CD4-positive, alpha-beta T cell (primary cell): ENCODE data around the gene SLFN14. TPM values are rescaled to one million over a fixed set of nuclear protein-coding genes. Genes with fewer than 3 reads are reported as not detected.

ENCODE experiments used
- ATAC-seq: fragments of 200-7000 bp; cut with Tn5 transposase; one replicate; pipeline ENCODE4 v1.10.0; 2022; ENCODE audit warnings: mild to moderate bottlenecking; ENCODE audit not compliant: poor library complexity
- CTCF ChIA-PET: fragments of 350-600 bp; sonication (Branson Sonifier 250); formaldehyde crosslinking; loops from one replicate; lab custom pipeline; 2021; ENCODE audit warnings: antibody characterized with exemption, inconsistent platforms; lab: Charles Lee
- POLR2A ChIA-PET: fragments of 350-600 bp; sonication (Branson Sonifier 250); formaldehyde crosslinking; loops from one replicate; lab custom pipeline; 2021; ENCODE audit warnings: antibody characterized with exemption, inconsistent platforms; lab: Charles Lee
- DNase-seq, 14 experiments: peaks; one replicate each; pipeline ENCODE4 v3.0.0-alpha.2; 2013 to 2020; ENCODE audit warnings: mixed read lengths in 2 of 14
- H3K27ac ChIP-seq, 2 donors: one replicate each; pipeline versions ENCODE4 v1.5.1 to v1.7.0; 2013; ENCODE audit warnings: low read length in 2 of 2, low read depth in 1 of 2, mild to moderate bottlenecking in 1 of 2
- H3K27me3 ChIP-seq, 2 experiments: 1 replicate in 1 of 2; 2 replicates in 1 of 2; pipeline versions ENCODE4 v1.6.1 to v1.7.0; 2013; ENCODE audit warnings: low read length in 2 of 2, control low read depth in 1 of 2, mild to moderate bottlenecking in 1 of 2, moderate library complexity in 1 of 2; ENCODE audit not compliant: insufficient read depth in 2 of 2, control insufficient read depth in 1 of 2
- H3K36me3 ChIP-seq: one replicate; pipeline ENCODE4 v1.6.1; 2013; ENCODE audit warnings: low read length, control low read depth; ENCODE audit not compliant: insufficient read depth
- H3K4me1 ChIP-seq: one replicate; pipeline ENCODE4 v1.6.1; 2013; ENCODE audit warnings: low read length, control low read depth; ENCODE audit not compliant: insufficient read depth
- H3K4me3 ChIP-seq: one replicate; pipeline ENCODE4 v1.5.1; 2013; ENCODE audit warnings: mild to moderate bottlenecking, low read length, moderate library complexity
- H3K9me3 ChIP-seq, 2 experiments: 1 replicate in 1 of 2; 2 replicates in 1 of 2; pipeline versions ENCODE4 v1.6.1 to v1.7.0; 2013; ENCODE audit warnings: low read length in 2 of 2, mild to moderate bottlenecking in 2 of 2, control low read depth in 1 of 2, moderate library complexity in 1 of 2; ENCODE audit not compliant: control insufficient read depth in 1 of 2, insufficient read depth in 1 of 2
- H3K27ac Mint-ChIP-seq: one replicate; pipeline ENCODE4 v1.8.0; 2020; ENCODE audit warnings: mixed read lengths
- H3K27me3 Mint-ChIP-seq: one replicate; pipeline ENCODE4 v1.8.0; 2021; ENCODE audit warnings: mixed read lengths
- H3K36me3 Mint-ChIP-seq: one replicate; pipeline ENCODE4 v1.8.0; 2021; ENCODE audit warnings: low read depth, mixed read lengths
- H3K4me1 Mint-ChIP-seq: one replicate; pipeline ENCODE4 v1.8.0; 2021; ENCODE audit warnings: low read depth, mixed read lengths
- H3K4me3 Mint-ChIP-seq: one replicate; pipeline ENCODE4 v1.8.0; 2020; ENCODE audit warnings: mild to moderate bottlenecking, mixed read lengths
- H3K9me3 Mint-ChIP-seq: one replicate; pipeline ENCODE4 v1.8.0; 2020; ENCODE audit warnings: mixed read lengths
- intact Hi-C, 2 experiments: fragments of 100-400 bp; cut with DNase I in 1 of 2; cut with micrococcal nuclease in 1 of 2; formaldehyde crosslinking; loops; one replicate each; pipeline versions ENCODE4 v1.15.1 to v1.9.0; 2023 to 2025; cut with DNase I, micrococcal nuclease
- polyA plus RNA-seq, 2 donors: library from polyadenylated mRNA; unstranded; fragments of 120-200 nt; gene quantifications; one replicate each; pipeline ENCODE4 v1.2.1, GENCODE V29; 2013
- total RNA-seq, 174 experiments: library from RNA in 2 of 174; stranded (reverse) in 2 of 174; gene quantifications; one replicate each; pipeline ENCODE4 v1.2.3 and lab custom pipeline; 2021 to 2026
- TF ChIP-seq, protein P1 (sequence below): fragments of 200-600 bp; IDR thresholded peaks from one replicate; pipeline ENCODE4 v1.8.0; 2022; ENCODE audit warnings: antibody characterized with exemption, mild to moderate bottlenecking

SLFN14 gene
- not detected for total RNA-seq
- 0.77 TPM for polyA plus RNA-seq (2013, experiment 1 of 2)
- 0.93 TPM for polyA plus RNA-seq (2013, experiment 2 of 2)
- total RNA-seq (lab: John Stamatoyannopoulos, UW): 0 to 0.50 (median 0.05) reads per million in 172 experiments

DNA sequence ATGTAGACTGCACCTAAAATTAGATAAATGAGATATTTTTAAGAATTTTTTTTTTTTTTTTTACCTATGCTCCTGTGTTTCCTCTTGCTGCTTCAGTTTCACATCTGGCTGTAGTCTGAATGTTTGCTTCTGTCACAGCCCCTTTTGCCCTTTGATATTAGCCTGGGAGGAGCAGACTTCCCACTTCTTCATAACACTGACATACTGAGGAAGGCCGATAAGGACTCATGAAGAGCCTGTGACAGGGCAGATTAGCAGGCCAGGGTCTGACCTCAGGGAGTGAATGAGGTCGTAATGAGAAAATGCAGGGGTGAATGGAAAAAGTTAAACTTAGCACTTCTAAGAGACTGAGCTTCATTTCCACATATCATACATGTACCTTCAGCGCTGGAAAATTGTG is at the start of gene SLFN14:
Gene SLFN14 (minus strand): TSS at position 117 of the 400 bp plus-strand sequence. CDS start 2,757 bp downstream, outside the sequence.
- H3K27ac ChIP-seq: no peak within 1 kb of the TSS
- H3K36me3 Mint-ChIP-seq: no peaks in the 10 kb centered on the region
- POLR2A ChIA-PET: no interaction called here

DNA sequence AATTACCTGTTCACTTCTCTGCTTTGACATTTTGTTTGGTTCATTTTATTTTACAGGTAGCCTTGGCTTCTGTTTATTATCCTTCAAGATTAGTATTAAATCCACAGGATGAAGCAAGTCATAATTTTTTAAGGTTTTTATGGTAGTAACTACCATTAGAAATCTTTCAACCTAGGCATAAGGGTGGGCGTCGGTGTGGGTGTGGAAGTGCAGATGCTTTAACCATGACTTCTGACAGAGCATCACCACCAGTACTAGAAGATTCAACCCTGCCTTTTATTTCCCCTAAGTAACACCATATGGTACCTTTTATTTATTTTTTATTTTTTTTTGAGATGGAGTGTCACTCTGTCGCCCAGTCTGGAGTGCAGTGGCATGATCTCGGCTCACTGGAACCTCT is 49.2 kb upstream of the SLFN14 start:
- Mint-ChIP-seq H3K36me3 (peaks cover 80% of the 10 kb centered on the region), H3K9me3 (no peaks in the 10 kb centered on the region), H3K27me3 (no peaks in the 10 kb centered on the region), H3K4me1 (peaks cover 7% of the 10 kb centered on the region), H3K4me3 (no peak overlapping the region), H3K27ac (no peak overlapping the region)
- no peak overlapping the region for H3K4me3 ChIP-seq
- no peak overlapping the region for H3K27ac ChIP-seq
- ATAC-seq (no peak), DNase-seq (no peak)
- intact Hi-C loops: loop anchor here (5.0 to 10.0 kb wide), 2 partner anchors 195 to 197 kb away; partner anchors contain the start of gene TAF15 (in 2 of the 2)
- H3K27me3 ChIP-seq: no peaks in the 10 kb centered on the region
- H3K4me1 ChIP-seq: no peaks in the 10 kb centered on the region
- TF ChIP-seq, protein P1, sequence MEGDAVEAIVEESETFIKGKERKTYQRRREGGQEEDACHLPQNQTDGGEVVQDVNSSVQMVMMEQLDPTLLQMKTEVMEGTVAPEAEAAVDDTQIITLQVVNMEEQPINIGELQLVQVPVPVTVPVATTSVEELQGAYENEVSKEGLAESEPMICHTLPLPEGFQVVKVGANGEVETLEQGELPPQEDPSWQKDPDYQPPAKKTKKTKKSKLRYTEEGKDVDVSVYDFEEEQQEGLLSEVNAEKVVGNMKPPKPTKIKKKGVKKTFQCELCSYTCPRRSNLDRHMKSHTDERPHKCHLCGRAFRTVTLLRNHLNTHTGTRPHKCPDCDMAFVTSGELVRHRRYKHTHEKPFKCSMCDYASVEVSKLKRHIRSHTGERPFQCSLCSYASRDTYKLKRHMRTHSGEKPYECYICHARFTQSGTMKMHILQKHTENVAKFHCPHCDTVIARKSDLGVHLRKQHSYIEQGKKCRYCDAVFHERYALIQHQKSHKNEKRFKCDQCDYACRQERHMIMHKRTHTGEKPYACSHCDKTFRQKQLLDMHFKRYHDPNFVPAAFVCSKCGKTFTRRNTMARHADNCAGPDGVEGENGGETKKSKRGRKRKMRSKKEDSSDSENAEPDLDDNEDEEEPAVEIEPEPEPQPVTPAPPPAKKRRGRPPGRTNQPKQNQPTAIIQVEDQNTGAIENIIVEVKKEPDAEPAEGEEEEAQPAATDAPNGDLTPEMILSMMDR: no peak
- POLR2A ChIA-PET: no interaction called here
- H3K36me3 ChIP-seq: peaks cover 73% of the 10 kb centered on the region
- CTCF ChIA-PET: no interaction called here
- no peaks in the 10 kb centered on the region for H3K9me3 ChIP-seq

More for the DNA sequence above, at the start of gene SLFN14:
- no peak within 1 kb of the TSS for H3K27ac Mint-ChIP-seq
- H3K4me3 Mint-ChIP-seq: no peak within 1 kb of the TSS
- CTCF ChIA-PET: no interaction called here
- H3K27me3 Mint-ChIP-seq: peaks cover 13% of the 10 kb centered on the region
- Histone ChIP-seq H3K4me3 (no peak within 1 kb of the TSS), H3K4me1 (no peaks in the 10 kb centered on the region), H3K27me3 (peaks cover 0 to 5% of the 10 kb centered on the region in 2 experiments), H3K36me3 (no peaks in the 10 kb centered on the region), H3K9me3 (no peaks in the 10 kb centered on the region)
- intact Hi-C loops: no loop called here
- DNase-seq (no peak), ATAC-seq (no peak)
- H3K4me1 Mint-ChIP-seq: no peaks in the 10 kb centered on the region
- TF ChIP-seq, protein P1: no peak
- H3K9me3 Mint-ChIP-seq: no peaks in the 10 kb centered on the region

DNA sequence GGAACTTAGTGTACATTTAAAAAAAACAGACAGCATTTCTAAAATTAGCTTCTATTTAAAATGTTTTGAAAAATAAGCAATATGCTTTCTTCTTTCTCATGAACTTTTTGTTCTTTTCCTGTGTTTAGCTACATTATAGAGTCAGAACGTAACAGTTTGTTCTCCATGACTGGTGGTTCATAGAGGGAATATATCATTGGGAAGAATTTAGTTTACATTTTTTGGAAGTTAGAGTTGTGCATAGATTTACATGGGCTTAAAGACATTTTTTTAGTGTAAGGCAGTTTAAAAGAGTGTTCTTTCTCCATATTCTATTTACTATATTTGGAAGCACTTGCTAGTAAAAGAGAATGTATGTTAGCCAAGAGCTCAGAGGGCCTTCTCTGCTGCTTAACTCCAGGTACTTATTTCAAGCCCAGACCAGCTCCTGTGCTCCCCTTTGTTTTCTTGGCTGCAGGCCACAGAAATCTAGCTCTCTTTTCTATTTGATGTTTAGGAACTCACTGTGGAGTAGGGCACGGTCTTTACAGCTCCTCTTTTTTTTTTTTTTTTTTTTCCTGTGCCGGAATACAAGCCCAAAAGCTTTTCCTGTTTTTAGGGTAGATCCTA is 46.7 kb upstream of the SLFN14 start:
- no peaks in the 10 kb centered on the region for H3K27me3 ChIP-seq
- Mint-ChIP-seq H3K4me1 (no peaks in the 10 kb centered on the region), H3K27ac (no peak overlapping the region), H3K36me3 (peaks cover 79% of the 10 kb centered on the region), H3K9me3 (no peaks in the 10 kb centered on the region), H3K27me3 (no peaks in the 10 kb centered on the region), H3K4me3 (no peak overlapping the region)
- H3K9me3 ChIP-seq: no peaks in the 10 kb centered on the region
- no peaks in the 10 kb centered on the region for H3K4me1 ChIP-seq
- H3K27ac ChIP-seq: no peak overlapping the region
- intact Hi-C loops: no loop called here
- CTCF ChIA-PET: interaction anchor here (0.7 to 0.9 kb wide), 5 partner anchors 8 to 1195 kb away, joined by 3 to 5 read pairs (median 3); no protein-coding TSS in a partner anchor
- peaks cover 84% of the 10 kb centered on the region for H3K36me3 ChIP-seq
- TF ChIP-seq, protein P1: no peak
- ATAC-seq (no peak), DNase-seq (no peak)
- no peak overlapping the region for H3K4me3 ChIP-seq
- POLR2A ChIA-PET: no interaction called here
